GM12874 (cell line): ENCODE measurements around the gene TMC5.

Experiments
- TF ChIP-seq, protein P1 (sequence below): IDR thresholded peaks from 2 replicates; pipeline ENCODE4 v1.5.1; 2011; ENCODE audit warnings: low read depth, mild to moderate bottlenecking, control low read depth, low read length, moderate library complexity; ENCODE audit not compliant: insufficient read depth

TMC5 gene

GRCh38 chr16:19382084-19382801 lies 35.4 kb upstream of the TMC5 start:
- TF ChIP-seq, protein P1, sequence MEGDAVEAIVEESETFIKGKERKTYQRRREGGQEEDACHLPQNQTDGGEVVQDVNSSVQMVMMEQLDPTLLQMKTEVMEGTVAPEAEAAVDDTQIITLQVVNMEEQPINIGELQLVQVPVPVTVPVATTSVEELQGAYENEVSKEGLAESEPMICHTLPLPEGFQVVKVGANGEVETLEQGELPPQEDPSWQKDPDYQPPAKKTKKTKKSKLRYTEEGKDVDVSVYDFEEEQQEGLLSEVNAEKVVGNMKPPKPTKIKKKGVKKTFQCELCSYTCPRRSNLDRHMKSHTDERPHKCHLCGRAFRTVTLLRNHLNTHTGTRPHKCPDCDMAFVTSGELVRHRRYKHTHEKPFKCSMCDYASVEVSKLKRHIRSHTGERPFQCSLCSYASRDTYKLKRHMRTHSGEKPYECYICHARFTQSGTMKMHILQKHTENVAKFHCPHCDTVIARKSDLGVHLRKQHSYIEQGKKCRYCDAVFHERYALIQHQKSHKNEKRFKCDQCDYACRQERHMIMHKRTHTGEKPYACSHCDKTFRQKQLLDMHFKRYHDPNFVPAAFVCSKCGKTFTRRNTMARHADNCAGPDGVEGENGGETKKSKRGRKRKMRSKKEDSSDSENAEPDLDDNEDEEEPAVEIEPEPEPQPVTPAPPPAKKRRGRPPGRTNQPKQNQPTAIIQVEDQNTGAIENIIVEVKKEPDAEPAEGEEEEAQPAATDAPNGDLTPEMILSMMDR = no peak

GRCh38 chr16:19382887-19383816 lies 34.5 kb upstream of the TMC5 start:
- TF ChIP-seq, protein P1 = no peak

- TF ChIP-seq, protein P1 = no peak
These were observed 33.0 kb upstream of the TMC5 start for GRCh38 chr16:19384656-19385055.

- TF ChIP-seq, protein P1 = no peak
These were observed 31.2 kb upstream of the TMC5 start for GRCh38 chr16:19386525-19386924.

DNA sequence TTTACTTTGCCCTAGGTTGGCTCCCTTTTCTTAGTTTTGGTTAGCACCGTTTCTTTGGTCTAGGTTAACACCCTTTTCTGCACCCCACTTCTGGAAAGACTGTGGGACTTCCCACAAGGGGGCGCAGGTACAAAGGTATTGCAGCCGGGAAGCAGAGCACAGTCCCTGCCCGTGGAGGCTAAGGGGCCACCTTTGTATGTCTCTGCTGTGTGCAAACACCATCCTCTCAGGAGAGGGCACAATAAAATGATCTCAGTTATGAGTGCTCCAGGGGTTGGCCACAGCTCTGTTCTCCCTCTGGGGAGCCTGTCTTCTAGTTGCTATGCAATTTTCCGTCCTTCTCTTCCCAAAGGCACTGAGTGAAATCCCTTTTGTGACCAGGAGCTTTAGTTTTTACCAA lies 28.4 kb upstream of the TMC5 start:
- TF ChIP-seq, protein P1 = peak; percentile 56

DNA sequence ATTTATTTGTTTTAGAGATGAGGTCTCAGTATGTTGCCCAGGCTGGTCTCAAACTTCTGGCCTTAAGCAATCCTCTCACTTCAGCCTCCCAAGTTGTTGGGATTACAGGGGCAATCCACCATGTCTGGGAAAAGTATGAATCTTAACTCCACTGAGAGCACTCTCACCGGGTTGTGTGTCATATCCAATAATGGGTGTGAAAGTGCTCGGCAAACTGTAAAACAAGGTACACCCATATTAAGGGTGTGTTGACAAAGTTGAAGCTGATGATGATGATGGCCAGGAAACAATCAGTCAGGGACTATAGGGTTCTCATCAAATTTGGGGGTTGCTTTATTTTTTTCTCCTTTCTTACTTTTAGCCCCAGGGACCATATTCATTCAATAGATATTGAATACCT lies 25.3 kb upstream of the TMC5 start:
- TF ChIP-seq, protein P1 = no peak
